Measurements from ENCODE around the gene ULBP1. TPM values are rescaled to one million over a fixed set of nuclear protein-coding genes. Genes with fewer than 3 reads are reported as not detected.
"Not testable (repeated sequence)": the region's sequence is repeated elsewhere in the genome, so short reads cannot be mapped to it uniquely, and the experiment has no call there.

Gene ULBP1
- total RNA-seq, 1 donor from 2014 or later: 0.11 TPM

- H3K4me2 ChIP-seq: no peak overlapping the region
- H3F3A ChIP-seq (ENCODE audit: low read depth): no peaks in the 10 kb centered on the region
- H3K4me3 ChIP-seq: no peak overlapping the region
- no peak for DNase-seq (ENCODE audit: low spot score)
- H3K36me3 ChIP-seq: no peaks in the 10 kb centered on the region
- no peaks in the 10 kb centered on the region for H3K9me3 ChIP-seq (ENCODE audit: low read depth)
- no peak overlapping the region for H3K27ac ChIP-seq
- peaks cover 64% of the 10 kb centered on the region for H3K27me3 ChIP-seq
- TF ChIP-seq CTCF (IDR thresholded peaks at IDR 0.05) (no peak), EZH2 (IDR thresholded peaks at IDR 0.05) (no peak), EZH2phosphoT487 (IDR thresholded peaks at IDR 0.05) (no peak)
- Mint-ChIP-seq H3K27me3 (ENCODE audit: insufficient read depth, low read depth) (peaks cover 52% of the 10 kb centered on the region), H3K27ac (no peak overlapping the region), H3K4me3 (no peak overlapping the region), H3K4me1 (peaks cover 2% of the 10 kb centered on the region), H3K9me3 (no peaks in the 10 kb centered on the region), H3K36me3 (no peaks in the 10 kb centered on the region)
- H4K20me1 ChIP-seq (ENCODE audit: low read depth): peaks cover 7% of the 10 kb centered on the region
- no peak overlapping the region for H3K9ac ChIP-seq
- H2AFZ ChIP-seq (replicated peaks): no peak overlapping the region
- H3K4me1 ChIP-seq: no peaks in the 10 kb centered on the region
- H3K79me2 ChIP-seq (ENCODE audit: low read depth): no peaks in the 10 kb centered on the region
Observed at GRCh38 chr6:150018846-150019580, 55.3 kb downstream of the ULBP1 start.

DNA sequence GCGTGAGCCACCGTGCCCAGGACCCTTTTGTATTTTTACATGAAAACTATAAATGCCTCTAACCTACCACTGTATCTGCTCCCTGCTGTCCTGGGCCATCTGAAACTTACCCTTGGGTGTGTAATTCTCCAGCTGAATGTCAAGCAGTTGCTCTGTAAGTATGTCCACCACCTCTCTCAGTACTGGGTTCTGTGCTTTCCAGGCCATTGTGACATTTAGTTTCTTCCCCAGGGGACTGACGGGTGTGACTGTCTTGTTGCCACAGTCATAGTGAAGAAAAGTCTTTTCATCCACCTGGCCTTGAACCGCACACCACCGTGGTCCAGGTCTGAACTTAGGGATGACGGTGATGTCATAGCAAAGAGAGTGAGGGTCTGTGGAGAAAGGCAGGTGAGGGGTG, 58.1 kb downstream of the ULBP1 start:
- H3K36me3 ChIP-seq; H3K27ac ChIP-seq; H2AFZ ChIP-seq (replicated peaks); H3K4me3 ChIP-seq; H3K4me1 Mint-ChIP-seq; H3K79me2 ChIP-seq (ENCODE audit: low read depth); H4K20me1 ChIP-seq (ENCODE audit: low read depth); H3K4me1 ChIP-seq; H3K9me3 Mint-ChIP-seq; H3K36me3 Mint-ChIP-seq; H3K9me3 ChIP-seq (ENCODE audit: low read depth); H3K4me2 ChIP-seq; DNase-seq (ENCODE audit: low spot score); H3F3A ChIP-seq (ENCODE audit: low read depth); H3K4me3 Mint-ChIP-seq; H3K27ac Mint-ChIP-seq; H3K9ac ChIP-seq: not testable (repeated sequence)
- H3K27me3 ChIP-seq: peaks cover 56% of the 10 kb centered on the region
- H3K27me3 Mint-ChIP-seq (ENCODE audit: insufficient read depth, low read depth): peaks cover 31% of the 10 kb centered on the region

Other genes with a start within 250 kb of the ULBP1 start
- 21.1 and 28.0 TPM in 2 replicates for gene LATS1, start 245.8 kb upstream of the ULBP1 start, total RNA-seq (ENCODE audit: low replicate concordance)
- gene NUP43, start 217.4 kb upstream of the ULBP1 start, total RNA-seq (ENCODE audit: low replicate concordance): 84.5 and 107 TPM in 2 replicates
- gene PCMT1, start 214.2 kb upstream of the ULBP1 start, total RNA-seq (ENCODE audit: low replicate concordance): 112 and 133 TPM in 2 replicates
- gene LRP11, start 99.6 kb upstream of the ULBP1 start, total RNA-seq (ENCODE audit: low replicate concordance): 2.2 and 2.8 TPM in 2 replicates
- gene RAET1E, start 65.8 kb upstream of the ULBP1 start, total RNA-seq (ENCODE audit: low replicate concordance): not detected in 2 replicates
- not detected in 2 replicates for gene RAET1G, start 40.8 kb upstream of the ULBP1 start, total RNA-seq (ENCODE audit: low replicate concordance)
- not detected in 2 replicates for gene ULBP2, start 21.9 kb upstream of the ULBP1 start, total RNA-seq (ENCODE audit: low replicate concordance)
- not detected in 2 replicates for gene RAET1L, start 61.6 kb downstream of the ULBP1 start, total RNA-seq (ENCODE audit: low replicate concordance)
- 3.9 and 7.1 TPM in 2 replicates for gene ULBP3, start 105.2 kb downstream of the ULBP1 start, total RNA-seq (ENCODE audit: low replicate concordance)
- 0.06 and 0.26 TPM in 2 replicates for gene PPP1R14C, start 179.1 kb downstream of the ULBP1 start, total RNA-seq (ENCODE audit: low replicate concordance)

All from neural progenitor cell (in vitro differentiated cells).